HG03025 (cell line): ENCODE data around the gene ZNF497.
"Not testable (repeated sequence)": the region's sequence is repeated elsewhere in the genome, so short reads cannot be mapped to it uniquely, and the experiment has no call there.

Source experiments
- ATAC-seq: cut with Tn5 transposase; IDR thresholded peaks from one replicate; pipeline ENCODE4 v1.9.1; 2021; ENCODE audit warnings: mild to moderate bottlenecking, moderate library complexity; ENCODE audit not compliant: unreplicated experiment, low FRiP score

Gene ZNF497

DNA sequence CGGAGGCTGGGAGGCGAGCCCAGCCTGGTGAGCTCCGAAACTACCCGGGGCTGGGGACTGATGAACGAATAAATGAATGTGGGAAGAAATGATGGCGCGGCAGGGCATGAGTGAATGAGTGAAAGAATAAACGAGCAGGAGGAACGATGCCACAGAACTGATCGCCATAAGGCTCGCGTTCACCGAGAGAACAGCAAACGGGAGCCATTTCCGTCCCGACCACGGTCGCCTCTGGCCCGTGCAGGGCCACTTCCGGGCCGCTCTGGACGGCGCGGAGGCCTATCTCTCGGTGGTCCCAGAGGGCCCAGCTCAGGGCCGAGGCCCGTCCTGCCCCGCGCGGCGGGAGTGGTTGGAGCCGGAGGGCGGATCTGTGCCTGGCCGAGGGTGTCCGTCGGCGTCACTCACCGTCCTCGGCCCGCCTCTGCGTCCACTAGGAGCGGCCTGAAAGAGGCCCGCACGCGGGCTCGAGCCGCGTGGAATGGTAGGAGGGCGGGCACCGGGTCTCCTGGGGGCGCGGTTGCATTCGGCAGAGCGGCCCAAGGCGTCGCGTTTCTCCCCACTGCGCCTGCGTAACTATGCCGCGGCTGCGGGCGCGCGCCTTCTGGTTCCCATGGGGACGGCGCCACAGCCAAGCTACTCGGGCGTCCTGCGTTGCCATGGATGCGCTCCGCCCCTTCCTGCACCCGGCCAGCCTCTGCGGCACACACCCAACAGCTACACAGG, at the start of gene ZNF497:
Gene ZNF497 (minus strand): TSS at position 480 of the 723 bp plus-strand sequence. CDS start 5,116 bp downstream, outside the sequence.
- ATAC-seq: peak; percentile 79

DNA sequence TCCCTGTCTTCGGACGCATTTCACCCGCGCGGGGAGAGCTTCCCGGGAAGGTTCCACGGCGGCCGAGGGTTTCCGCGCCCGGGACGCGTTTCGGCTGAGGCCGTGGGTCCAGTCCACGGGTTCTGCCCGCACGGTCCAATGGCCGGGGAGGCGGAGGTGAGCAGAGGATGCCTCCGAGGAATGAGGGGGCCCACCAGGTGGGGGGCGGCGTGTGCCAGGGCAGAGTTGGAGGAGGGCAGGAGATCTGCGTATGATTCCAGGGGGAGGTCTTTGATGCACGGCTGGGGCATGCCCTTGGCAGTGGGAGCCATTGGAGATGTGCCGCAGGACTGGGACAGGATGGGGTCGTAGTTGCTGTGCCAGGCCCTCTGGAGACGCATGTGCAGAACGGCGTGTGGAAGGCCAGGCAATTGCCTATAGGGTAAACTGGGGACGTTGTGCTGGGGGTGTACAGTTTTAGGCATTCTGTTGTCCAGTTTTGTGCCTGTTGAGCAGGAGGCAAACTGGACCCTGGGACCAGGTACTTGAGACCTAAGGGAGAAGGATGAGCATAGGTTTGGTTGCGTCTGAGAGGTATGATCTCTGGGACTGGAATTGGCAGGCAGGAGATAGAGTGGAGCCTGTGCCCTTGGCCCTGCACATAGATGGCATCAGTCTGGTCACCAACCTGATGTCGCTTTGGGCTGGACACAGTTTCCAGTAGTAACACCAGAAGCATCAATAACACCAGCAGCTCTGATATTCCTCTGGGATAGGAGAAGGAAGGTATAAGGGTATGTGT, 46.6 kb upstream of the ZNF497 start:
- peak; percentile 4 for ATAC-seq

DNA sequence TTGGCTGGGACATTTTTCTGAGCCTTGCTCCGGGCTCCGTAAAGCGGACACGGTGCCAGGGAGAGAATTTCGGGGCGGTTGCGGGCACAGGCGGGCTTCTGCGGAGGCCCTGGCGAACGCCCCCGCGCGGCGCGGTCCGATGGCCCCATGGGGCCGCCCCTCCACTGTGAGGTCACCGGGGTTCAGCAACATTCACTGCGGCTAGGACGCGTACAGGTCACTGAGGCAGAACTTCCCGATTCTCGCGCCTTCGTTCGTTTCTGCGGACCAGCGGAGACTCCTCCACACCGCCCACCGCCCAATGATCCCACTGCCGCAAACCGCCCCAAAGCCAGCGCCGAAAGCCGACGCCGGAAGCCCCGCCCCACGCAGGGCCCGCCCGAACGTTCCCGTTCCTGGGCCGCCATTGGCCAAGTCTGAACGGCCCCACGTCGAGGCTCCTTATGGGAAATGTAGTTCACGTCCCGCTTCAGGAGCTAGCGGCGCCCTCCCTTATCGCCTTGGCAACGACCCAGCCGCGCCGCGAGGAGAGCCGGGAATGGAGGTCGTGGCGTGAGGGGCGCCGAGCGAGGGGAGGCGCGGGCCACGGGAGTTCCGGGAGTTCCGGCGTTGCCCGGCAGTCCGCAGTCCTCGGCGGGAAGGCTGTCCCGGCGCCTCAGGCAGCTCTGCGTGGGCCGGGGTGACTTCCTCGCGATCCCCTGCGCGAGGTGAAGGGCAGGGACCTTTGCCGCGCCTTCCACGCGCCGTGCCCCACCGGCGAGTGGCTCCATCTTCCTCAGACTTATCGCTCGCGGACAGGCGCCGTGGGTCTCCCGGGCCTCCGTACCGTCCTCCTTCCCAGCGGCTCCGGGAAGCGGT, 45.8 kb upstream of the ZNF497 start, which contains the start of gene ZNF584:
Gene ZNF584 (plus strand): TSS at position 498 of the 858 bp plus-strand sequence. CDS start 499 bp downstream, outside the sequence.
- peak; percentile 89 for ATAC-seq

DNA sequence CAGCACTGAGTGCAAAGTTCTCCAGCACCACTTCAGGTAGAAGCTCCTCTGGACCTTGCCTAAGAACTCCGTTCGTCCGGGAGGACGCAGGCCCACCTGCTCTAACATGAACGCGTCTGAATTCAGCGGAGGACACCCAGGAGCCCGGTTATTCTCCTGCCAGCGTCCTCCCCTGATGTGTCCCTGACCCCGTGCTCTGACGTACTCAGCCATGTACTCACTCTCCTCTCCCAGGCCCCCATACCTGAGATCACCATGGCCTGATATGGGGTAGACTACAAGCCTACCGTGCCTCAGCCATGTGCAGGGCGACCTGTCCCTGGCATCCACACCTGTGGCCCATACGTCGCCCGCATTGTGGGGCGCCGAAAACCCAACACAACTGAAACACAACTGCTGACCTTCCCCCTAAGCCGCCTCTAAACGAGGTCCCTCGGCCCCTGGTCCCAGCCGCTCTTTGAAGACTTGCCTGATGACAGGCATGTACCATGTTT, 45.2 kb upstream of the ZNF497 start:
- ATAC-seq: no peak

DNA sequence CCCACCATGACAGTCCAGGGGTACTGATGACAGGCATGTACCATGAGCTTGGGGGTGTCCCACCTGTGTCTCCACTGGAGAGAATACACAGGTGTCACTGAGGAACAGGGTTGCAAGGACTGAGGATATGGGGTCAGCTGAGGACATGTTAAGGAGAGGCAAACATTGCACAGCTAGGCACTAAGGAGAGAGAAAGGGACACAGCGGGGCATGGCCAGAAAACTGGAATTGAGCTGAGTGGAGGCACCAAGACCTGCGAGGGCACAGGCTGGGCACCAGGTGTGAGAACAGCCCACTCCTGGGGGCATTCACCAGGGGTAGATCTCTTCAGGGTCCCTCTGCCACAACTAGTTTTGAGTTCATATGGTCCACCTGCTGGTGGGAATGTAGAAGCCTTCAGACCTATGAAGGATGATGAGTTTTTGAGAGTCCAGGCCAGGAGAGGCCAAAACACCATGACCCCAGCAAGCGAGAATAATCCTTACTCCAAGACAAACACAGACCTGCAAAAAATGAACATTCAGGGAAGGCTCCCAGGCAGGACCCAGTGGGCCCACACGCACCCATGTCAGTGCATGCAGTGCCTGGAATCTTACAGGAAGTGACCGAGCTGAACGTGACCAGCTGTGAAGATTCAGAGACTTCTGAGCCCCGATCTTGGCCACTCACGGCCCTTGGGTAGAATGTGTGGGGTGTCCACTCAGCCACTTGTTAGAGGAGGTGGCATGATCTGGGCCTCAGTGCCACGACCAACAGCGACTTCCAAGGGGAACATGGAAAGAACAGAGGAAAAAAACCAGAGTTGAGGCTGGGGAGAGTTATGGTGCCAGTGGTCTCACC, 44.5 kb upstream of the ZNF497 start:
- ATAC-seq: no peak

- not testable (repeated sequence) for ATAC-seq
Measured at GRCh38 chr19:58403920-58404478, 41.4 kb upstream of the ZNF497 start.

DNA sequence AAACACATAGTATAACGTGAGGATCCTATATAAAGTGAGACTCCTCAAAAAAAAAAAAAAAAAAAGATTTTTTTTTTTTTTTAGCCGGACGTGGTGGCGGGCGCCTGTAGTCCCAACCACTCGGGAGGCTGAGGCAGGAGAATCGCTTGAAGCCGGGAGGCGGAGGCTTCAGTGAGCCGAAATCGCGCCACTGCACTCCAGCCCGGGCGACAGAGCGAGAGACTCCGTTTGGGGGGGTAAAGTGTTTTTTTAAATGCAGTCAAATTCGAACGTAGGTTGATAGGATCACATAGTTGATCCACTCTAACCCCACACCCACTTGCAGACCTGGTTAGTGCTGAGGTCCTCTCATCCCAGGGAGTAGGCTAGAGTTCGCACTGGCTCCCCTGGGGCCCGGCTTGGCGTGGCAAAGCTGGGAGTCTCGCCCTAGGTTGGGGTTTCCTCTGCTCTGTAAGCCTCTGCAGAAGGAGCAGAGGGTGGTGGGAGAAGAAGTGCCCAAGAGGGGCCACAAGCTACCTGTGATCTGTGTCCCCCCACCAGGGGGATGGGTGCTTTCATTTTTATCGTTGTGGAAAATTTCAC, 39.4 kb upstream of the ZNF497 start:
- no peak for ATAC-seq

DNA sequence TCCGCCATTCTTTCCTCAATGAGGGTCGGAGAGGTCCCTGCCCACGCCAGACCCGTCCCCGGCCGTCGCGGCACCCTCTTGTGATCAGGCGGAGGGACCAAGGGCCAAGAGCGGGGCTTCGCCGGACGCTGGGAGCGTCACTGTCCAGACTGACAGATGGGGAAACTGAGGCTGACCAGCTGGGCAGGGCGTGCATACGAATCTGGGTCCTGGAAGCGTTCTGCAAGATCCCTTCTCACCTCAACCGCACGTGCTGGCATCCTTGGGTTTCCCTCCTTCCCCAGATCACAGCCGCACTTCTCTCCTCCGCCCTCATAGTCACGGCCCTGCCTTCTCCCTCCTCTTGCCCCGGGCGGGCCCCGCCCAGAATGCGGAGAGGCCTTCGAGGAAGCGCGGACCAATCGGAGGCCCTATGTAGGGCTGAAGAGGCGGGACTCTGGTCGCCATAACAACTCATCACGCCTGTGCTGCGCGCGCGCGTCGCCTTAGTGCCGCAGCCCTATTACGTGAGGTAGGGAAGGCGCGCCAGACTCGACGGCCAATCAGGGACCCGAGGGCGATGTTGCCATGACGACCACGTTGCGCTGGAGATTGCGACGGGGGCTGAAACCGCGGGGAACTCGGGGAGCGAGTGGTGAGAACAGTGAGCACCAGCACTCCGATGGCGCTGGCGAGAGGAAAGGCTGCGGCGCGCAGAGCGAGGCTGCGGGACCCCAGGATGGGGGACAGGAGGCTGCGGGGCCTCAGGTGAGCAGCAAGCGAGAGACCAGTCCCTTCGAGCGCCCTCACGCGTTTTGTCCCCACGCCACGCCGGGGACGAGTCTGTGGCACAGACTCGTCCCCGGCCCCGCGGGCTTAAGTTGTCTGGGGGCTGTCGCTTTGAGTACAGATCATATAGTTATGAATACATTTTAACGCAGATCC, 38.6 kb upstream of the ZNF497 start:
- ATAC-seq: peak; percentile 98

GRCh38 chr19:58400316-58400915, 37.9 kb upstream of the ZNF497 start:
- ATAC-seq: no peak

GRCh38 chr19:58399903-58400302, 37.4 kb upstream of the ZNF497 start:
- no peak for ATAC-seq

DNA sequence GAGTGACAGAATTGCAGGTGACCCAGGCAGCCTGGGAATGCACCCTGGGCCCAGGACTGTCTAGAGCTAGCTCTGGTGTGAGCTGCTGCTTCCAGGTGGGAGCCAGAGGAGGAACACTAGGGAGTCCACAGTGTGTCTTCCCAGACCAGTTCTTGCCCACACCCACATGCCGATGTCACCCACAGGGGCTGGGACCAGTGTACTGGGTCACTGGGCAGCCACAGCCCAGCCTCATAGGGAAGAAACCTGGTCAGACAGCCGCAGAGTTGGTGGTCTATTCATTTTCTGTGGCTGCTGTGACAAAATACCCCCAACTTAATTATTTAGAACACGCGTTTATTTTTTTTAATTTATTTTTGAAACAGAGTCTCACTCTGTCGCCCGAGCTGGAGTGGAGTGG, 36.0 kb upstream of the ZNF497 start:
- ATAC-seq: no peak

DNA sequence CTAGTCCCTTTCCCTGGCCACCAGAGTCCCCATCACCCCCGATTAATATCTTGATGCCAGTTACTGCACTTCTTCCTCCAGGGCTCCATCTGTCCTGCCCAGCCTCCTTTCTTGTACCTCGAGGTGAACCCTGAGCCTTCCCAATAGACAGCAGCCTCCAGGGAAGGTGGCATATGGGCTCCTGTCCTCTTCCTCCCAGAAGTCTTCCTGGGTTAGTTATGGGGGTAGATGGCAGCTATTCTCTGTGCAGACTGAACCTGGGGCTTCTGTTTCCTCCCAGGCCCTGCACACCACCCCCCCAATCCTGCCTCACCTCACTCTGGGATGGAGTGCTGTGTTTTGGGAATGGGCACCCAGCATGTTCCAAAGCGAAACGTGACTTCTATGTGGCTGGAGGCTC, 35.5 kb upstream of the ZNF497 start:
- ATAC-seq: no peak

GRCh38 chr19:58397533-58398037, 35.0 kb upstream of the ZNF497 start:
- ATAC-seq: no peak

GRCh38 chr19:58396691-58397532, 34.4 kb upstream of the ZNF497 start:
- ATAC-seq: no peak

GRCh38 chr19:58395979-58396627, 33.6 kb upstream of the ZNF497 start:
- ATAC-seq: no peak
